A204.1 (cell line): Measurements from ENCODE around the gene FOXN3.
"Not testable (repeated sequence)": the region's sequence is repeated elsewhere in the genome, so short reads cannot be mapped to it uniquely, and the experiment has no call there.

Experiments
- FAIRE-seq: peaks from 2 replicates; lab custom pipeline; 2012; peaks lifted over from hg19 to GRCh38; lab: Jason Lieb, UNC

FOXN3 gene

GRCh38 chr14:89270439-89271227, 146.4 kb downstream of the FOXN3 start:
- no peak for FAIRE-seq

- no peak for FAIRE-seq
Measured at GRCh38 chr14:89269404-89269803, 147.6 kb downstream of the FOXN3 start.

- FAIRE-seq = no peak
Measured at GRCh38 chr14:89268514-89268913, 148.5 kb downstream of the FOXN3 start.

- no peak for FAIRE-seq
Measured at GRCh38 chr14:89267656-89268055, 149.4 kb downstream of the FOXN3 start.

- FAIRE-seq = no peak
Measured at GRCh38 chr14:89267163-89267562, 149.9 kb downstream of the FOXN3 start.

DNA sequence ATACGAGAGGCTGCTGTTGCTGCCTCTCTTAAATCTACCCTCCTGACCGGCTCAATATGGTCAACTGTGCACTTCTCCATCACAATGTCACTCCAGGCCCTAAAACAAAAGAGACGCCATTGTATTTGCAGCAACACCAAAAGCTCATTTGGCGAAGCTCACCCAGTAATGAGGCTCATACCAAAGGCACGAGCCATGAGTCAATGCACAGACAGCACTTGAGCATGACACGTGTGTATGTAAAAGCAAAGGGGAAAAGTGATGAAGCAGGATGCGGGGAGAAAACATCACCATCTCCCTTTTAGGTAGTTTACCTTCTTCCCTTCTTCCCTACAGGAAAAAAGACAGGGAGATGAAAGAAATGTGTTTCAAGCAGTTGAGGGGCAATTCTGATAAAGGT, 150.3 kb downstream of the FOXN3 start:
- no peak for FAIRE-seq

- FAIRE-seq = no peak
Measured at GRCh38 chr14:89265234-89265633, 151.8 kb downstream of the FOXN3 start.

- FAIRE-seq = no peak
Measured at GRCh38 chr14:89264196-89264800, 152.7 kb downstream of the FOXN3 start.

GRCh38 chr14:89262041-89262440, 155.0 kb downstream of the FOXN3 start:
- FAIRE-seq = no peak

DNA sequence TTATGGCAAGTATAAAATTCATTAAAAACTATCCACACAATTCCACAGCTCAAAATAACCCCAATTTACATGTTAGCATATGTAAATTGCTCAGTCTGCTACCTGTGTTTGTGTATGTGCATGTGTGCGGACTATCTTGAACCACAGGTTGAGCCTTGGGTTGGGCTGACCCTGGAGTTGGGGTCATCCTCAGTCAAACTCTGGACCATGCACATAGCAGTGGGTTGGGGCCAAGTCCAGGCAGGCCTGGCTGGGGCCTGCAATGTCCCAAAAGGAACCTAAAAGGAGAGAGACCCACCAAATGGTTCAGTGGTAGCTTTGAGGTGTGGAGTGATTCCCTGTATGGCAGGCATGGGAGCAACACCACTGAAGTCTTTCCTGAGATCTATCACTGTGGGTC, 156.1 kb downstream of the FOXN3 start:
- no peak for FAIRE-seq

- FAIRE-seq = no peak
Measured at GRCh38 chr14:89259951-89260609, 157.0 kb downstream of the FOXN3 start.

DNA sequence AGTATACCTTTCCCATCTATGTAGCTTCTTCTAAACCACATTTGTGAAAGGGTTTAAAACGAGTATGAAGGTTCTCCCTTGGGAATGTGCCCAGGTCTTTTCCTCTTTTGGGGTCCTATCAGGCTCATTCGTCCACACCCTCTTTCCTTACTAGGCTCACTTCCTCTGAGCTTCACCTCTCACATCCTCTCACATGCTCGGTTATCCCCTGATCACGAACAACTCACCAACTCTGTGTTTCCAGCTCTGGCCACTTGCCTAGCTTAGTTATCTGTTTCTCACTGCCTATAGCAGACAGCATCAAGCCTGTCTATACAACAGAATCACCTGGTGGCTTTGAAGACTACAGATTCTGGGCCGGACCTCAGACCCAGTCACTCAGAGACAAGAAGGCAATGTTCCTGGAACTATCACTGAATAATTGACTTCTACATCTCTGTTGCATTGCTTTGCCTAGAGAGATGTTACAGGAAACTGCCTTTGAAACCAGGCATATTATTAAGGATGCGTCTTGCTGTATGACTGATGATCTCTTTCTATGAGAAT, 158.2 kb downstream of the FOXN3 start:
- FAIRE-seq = no peak

DNA sequence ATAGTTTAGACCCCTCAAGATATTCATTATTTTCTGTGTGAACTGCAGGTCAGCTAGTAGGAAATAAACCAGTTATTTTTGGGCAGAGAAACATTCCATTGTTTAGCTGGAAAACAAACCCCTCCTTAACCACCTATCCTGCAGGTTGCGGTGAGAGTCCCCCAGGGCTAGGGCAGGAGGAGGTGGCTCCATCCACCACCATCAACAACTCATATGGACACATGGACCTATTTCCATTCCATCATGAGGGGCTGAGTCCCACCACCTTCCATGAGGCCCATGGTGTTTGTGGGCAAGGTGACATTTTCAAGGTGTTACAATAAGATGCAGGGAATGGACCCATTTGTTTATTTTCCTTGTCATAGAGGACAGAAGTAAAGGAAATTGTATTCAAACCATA, 160.1 kb downstream of the FOXN3 start:
- no peak for FAIRE-seq

DNA sequence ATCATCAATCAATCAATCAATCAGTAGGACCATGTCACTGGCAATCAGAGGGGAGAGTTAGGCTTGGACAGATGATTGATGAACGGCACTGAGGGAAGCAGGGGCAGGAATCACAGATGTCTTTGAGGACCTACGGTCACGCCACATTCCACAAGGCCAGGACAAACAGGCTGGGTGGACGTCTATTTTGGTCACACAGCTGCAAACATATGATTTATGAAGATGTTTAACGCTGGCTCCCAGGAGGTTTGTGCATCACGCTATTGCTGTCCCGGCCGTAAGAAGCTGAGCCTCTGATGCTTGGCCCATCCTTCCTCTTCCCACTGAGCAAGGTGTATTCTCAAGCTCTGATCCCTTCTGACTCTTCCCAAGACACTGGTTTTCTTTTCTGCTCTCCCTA, 160.8 kb downstream of the FOXN3 start:
- no peak for FAIRE-seq

GRCh38 chr14:89255852-89256251, 161.2 kb downstream of the FOXN3 start:
- FAIRE-seq = no peak

DNA sequence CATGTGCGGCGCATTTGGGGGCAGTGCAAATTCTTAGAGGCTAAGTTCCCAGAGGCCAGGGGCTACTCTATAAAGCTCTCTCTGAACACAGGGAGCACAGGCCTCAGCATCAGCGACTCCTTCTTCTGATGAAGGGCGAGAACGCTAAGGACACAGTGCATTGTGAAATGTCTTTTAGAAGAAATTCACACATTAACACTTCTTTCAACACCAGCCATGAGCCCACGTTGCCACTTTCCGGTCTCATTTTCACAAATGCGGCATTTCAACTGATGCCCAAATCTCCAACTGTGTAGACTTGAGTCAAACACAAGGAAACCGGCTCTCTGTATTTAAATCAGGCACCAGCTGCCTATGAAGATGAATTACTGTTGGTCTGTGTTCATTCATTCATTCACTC, 162.0 kb downstream of the FOXN3 start:
- no peak for FAIRE-seq

DNA sequence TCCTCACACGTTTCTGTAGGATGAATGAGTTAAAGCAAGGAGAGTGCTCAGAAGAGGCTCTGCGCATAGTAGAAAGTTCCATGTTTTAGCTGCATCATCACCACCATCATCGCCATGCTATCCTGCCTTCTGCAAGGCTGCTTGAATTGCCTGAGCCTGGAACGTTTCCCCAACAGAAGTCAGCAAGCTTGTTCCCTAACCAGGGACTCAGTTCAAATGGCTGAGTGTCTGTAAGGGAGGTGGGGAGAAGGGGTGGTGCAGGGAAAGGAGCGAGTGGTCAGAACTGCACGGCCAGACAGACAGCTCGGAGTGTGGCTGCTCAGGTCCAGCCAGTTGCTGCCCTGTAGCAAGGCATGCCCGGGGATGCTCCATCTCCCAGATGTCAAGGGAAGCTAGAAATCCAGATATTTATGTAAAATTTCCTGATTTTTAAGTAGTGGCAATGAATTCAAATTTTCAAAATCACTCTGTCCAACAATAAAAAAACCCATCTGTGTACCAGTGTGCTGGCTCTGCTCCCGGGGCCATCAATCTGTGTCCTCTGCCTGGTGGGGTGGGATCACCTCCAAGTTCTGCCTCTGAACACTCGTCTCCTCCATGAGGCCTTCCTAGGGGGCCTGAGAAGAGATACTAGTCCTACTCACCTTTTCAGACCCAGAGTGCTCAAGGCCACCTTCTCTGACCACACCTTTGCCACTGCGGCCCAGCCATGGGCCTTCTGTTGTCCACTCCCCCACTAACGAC, 162.7 kb downstream of the FOXN3 start:
- no peak for FAIRE-seq

GRCh38 chr14:89252887-89253532, 164.0 kb downstream of the FOXN3 start:
- FAIRE-seq = no peak

DNA sequence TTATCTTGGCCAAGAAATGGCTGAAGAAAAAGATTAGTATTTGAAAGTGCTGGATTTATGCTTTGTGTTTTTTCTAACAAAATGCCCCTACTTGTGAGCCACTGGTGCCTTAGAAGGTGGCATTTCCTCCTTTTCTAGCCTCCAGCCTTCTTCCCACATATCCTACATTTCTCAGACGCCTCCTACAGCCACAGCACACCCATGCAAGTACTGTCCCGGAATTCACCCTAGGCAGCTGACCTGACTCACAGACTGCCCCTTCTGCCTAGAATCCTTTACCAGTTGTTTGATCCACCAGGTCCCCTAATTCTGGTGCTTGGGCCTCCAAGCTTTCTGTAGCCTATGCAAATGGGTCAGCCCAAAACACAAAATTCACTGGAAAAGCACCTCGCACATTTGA, 166.0 kb downstream of the FOXN3 start:
- FAIRE-seq = no peak

DNA sequence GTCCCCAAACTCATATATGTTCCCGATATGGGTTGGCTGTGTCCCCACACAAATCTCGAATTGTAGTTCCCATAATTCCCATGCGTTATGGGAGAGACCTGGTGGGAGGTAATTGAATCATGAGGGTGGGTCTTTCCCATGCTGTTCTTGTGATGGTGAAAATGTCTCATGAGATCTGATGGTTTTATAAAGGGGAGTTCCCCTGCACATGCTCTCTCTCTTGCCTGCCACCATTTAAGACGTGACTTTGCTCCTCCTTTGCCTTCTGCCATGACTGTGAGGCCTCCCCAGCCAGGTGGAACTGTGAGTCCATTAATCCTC, 166.4 kb downstream of the FOXN3 start:
- not testable (repeated sequence) for FAIRE-seq

DNA sequence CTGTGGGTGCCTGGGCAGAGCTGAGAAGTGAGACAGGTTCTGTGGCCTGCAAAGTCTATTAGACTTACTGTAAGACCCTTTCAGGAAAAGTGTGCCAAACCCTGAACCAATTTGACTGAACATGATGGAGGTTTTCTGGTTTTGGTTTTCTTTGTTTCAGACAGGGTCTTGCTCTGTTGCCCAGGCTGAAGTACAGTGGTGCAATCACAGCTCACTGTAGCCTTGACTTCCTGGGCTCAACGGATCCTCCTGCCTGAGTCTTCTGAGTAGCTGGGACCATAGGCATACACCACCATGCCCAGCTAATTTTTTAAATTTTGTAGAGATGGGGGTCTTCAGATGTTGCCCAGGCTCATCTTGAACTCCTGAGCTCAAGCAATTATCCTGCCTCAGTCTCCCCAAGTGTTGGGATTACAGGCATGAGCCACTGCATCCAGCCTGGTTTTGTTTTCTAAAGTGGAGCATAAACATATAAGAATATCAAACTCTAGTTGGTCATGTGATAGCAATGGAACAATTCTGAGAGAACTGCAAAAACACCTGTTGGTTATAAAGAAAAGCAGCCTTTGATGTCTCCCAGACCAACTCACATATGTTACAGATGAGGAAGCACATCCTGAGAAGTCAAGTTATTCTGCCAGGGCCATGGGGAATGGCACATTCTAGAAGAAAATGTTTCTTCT, 166.9 kb downstream of the FOXN3 start:
- no peak for FAIRE-seq
